Mesenchymal stem cell (in vitro differentiated cells and primary cell): Measurements from ENCODE around the gene CAPZA3.
A peak's percentile ranks its signal among the peaks of the same experiment; 100 is the strongest.

Experiments
- DNase-seq: peaks from one replicate; pipeline ENCODE4 v3.0.0-alpha.2; 2013
- H2AFZ ChIP-seq: one replicate; pipeline ENCODE4 v1.6.1; 2013; ENCODE audit warnings: low read depth, mild to moderate bottlenecking, control low read depth, inconsistent platforms, low read length, moderate library complexity
- H2AK5ac ChIP-seq: 2 replicates; pipeline ENCODE4 v1.6.1; 2013; ENCODE audit warnings: low read length, moderate library complexity, mild to moderate bottlenecking, inconsistent platforms; ENCODE audit not compliant: severe bottlenecking
- H2BK120ac ChIP-seq: one replicate; pipeline ENCODE4 v1.6.1; 2013; ENCODE audit warnings: low read depth, mild to moderate bottlenecking, inconsistent platforms, low read length, moderate library complexity
- H2BK12ac ChIP-seq, 2 experiments: one replicate each; pipeline ENCODE4 v1.6.1; 2013; ENCODE audit warnings: inconsistent platforms in 2 of 2, low read length in 2 of 2, mild to moderate bottlenecking in 2 of 2, moderate library complexity in 2 of 2, control low read depth in 1 of 2
- H2BK15ac ChIP-seq: one replicate; pipeline ENCODE4 v1.6.1; 2013; ENCODE audit warnings: mild to moderate bottlenecking, low read depth, inconsistent platforms; ENCODE audit not compliant: poor library complexity, severe bottlenecking
- H2BK5ac ChIP-seq: 2 replicates; pipeline ENCODE4 v1.6.1; 2013; ENCODE audit warnings: low read depth, mild to moderate bottlenecking, low read length, control low read depth, inconsistent platforms; ENCODE audit not compliant: poor library complexity, severe bottlenecking
- H3K14ac ChIP-seq, 2 experiments: one replicate each; pipeline ENCODE4 v1.6.1; 2013; ENCODE audit warnings: inconsistent platforms in 2 of 2, low read length in 2 of 2, control low read depth in 1 of 2, mild to moderate bottlenecking in 1 of 2, moderate library complexity in 1 of 2
- H3K18ac ChIP-seq, 2 experiments: one replicate each; pipeline ENCODE4 v1.6.1; 2013; ENCODE audit warnings: inconsistent platforms in 2 of 2, low read length in 2 of 2, control low read depth in 1 of 2, low read depth in 1 of 2, mild to moderate bottlenecking in 1 of 2
- H3K23ac ChIP-seq, 2 experiments: one replicate each; pipeline ENCODE4 v1.6.1; 2013; ENCODE audit warnings: inconsistent platforms in 2 of 2, low read length in 2 of 2, mild to moderate bottlenecking in 2 of 2, moderate library complexity in 2 of 2, control low read depth in 1 of 2
- H3K27ac ChIP-seq: 2 replicates; pipeline ENCODE4 v1.5.1; 2013; ENCODE audit warnings: mild to moderate bottlenecking, moderate library complexity, low read length, control low read depth, inconsistent platforms; ENCODE audit not compliant: poor library complexity, severe bottlenecking
- H3K27me3 ChIP-seq, 2 experiments: 2 replicates each; pipeline versions ENCODE4 v1.6.1 to v1.7.0; 2013; ENCODE audit warnings: low read length in 2 of 2, mild to moderate bottlenecking in 2 of 2, moderate library complexity in 2 of 2, control low read depth in 1 of 2, inconsistent platforms in 1 of 2; ENCODE audit not compliant: control insufficient read depth in 1 of 2, insufficient read depth in 1 of 2
- H3K36me3 ChIP-seq, 2 experiments: 2 replicates each; pipeline versions ENCODE4 v1.6.1 to v1.7.0; 2013; ENCODE audit warnings: low read length in 2 of 2, control low read depth in 1 of 2, inconsistent platforms in 1 of 2, low read depth in 1 of 2, mild to moderate bottlenecking in 1 of 2; ENCODE audit not compliant: insufficient read depth in 2 of 2, control insufficient read depth in 1 of 2
- H3K4ac ChIP-seq, 2 experiments: one replicate each; pipeline ENCODE4 v1.6.1; 2013; ENCODE audit warnings: inconsistent platforms in 2 of 2, low read length in 2 of 2, mild to moderate bottlenecking in 2 of 2, moderate library complexity in 2 of 2, control low read depth in 1 of 2, low read depth in 1 of 2
- H3K4me1 ChIP-seq: 2 replicates; pipeline ENCODE4 v1.6.1; 2013; ENCODE audit warnings: low read depth, low read length, control low read depth; ENCODE audit not compliant: control insufficient read depth, insufficient read depth
- H3K4me2 ChIP-seq: 2 replicates; pipeline ENCODE4 v1.6.1; 2013; ENCODE audit warnings: low read length, mild to moderate bottlenecking, inconsistent platforms; ENCODE audit not compliant: poor library complexity, severe bottlenecking
- H3K4me3 ChIP-seq, 2 experiments: 2 replicates each; pipeline versions ENCODE4 v1.5.1 to v1.7.0; 2013; ENCODE audit warnings: low read length in 2 of 2, mild to moderate bottlenecking in 2 of 2, control low read depth in 1 of 2, low read depth in 1 of 2; ENCODE audit not compliant: insufficient read depth in 1 of 2
- H3K79me1 ChIP-seq: replicated peaks from 2 replicates; pipeline ENCODE4 v1.6.1; 2013; ENCODE audit warnings: mild to moderate bottlenecking, control low read depth, low read length, inconsistent platforms; ENCODE audit not compliant: poor library complexity, severe bottlenecking
- H3K9ac ChIP-seq: 2 replicates; pipeline ENCODE4 v1.7.0; 2013; ENCODE audit warnings: mild to moderate bottlenecking, low read length, moderate library complexity
- H3K9me3 ChIP-seq: 2 replicates; pipeline ENCODE4 v1.7.0; 2013; ENCODE audit warnings: mild to moderate bottlenecking, low read length; ENCODE audit not compliant: control insufficient read depth
- H4K8ac ChIP-seq: one replicate; pipeline ENCODE4 v1.6.1; 2013; ENCODE audit warnings: inconsistent platforms, mild to moderate bottlenecking, low read length, moderate library complexity
- H4K91ac ChIP-seq: one replicate; pipeline ENCODE4 v1.6.1; 2013; ENCODE audit warnings: mild to moderate bottlenecking, low read length, inconsistent platforms
- WGBS: methylation state at CpG from one replicate; pipeline ENCODE4 v1.1.7; 2013; ENCODE audit warnings: mixed read lengths; 5-methylcytosine and 5-hydroxymethylcytosine counted together

Gene CAPZA3

GRCh38 chr12:18752280-18752920 is 14.5 kb downstream of the CAPZA3 start:
- Histone ChIP-seq H2BK5ac (no peak overlapping the region), H3K14ac (no peak overlapping the region), H2BK15ac (no peak overlapping the region), H4K91ac (no peak overlapping the region), H3K23ac (no peak overlapping the region), H3K4ac (no peak overlapping the region), H3K79me1 (no peaks in the 10 kb centered on the region), H2BK120ac (no peak overlapping the region), H3K36me3 (no peaks in the 10 kb centered on the region), H3K27me3 (no peaks in the 10 kb centered on the region), H3K18ac (no peak overlapping the region), H3K4me3 (no peak overlapping the region), H3K9ac (peak overlapping the region; percentile 26), H2AK5ac (no peak overlapping the region), H3K27ac (no peak overlapping the region), H3K9me3 (no peaks in the 10 kb centered on the region), H2BK12ac (peak overlapping the region in 1 of 2 experiments; percentile 59), H2AFZ (no peak overlapping the region), H4K8ac (no peak overlapping the region), H3K4me1 (peaks cover 8% of the 10 kb centered on the region), H3K4me2 (no peak overlapping the region)
- peak; percentile 95 for DNase-seq
- WGBS, result 8% methylated on average over 5 of the region's 6 CpGs

- Histone ChIP-seq H3K4ac (no peak overlapping the region), H4K91ac (no peak overlapping the region), H2BK5ac (no peak overlapping the region), H2BK15ac (no peak overlapping the region), H2BK120ac (peak overlapping the region; percentile 82), H3K4me3 (no peak overlapping the region), H3K9me3 (no peaks in the 10 kb centered on the region), H3K27ac (no peak overlapping the region), H3K4me2 (no peak overlapping the region), H3K27me3 (no peaks in the 10 kb centered on the region), H3K79me1 (no peaks in the 10 kb centered on the region), H3K23ac (no peak overlapping the region), H4K8ac (peak overlapping the region; percentile 55), H3K36me3 (no peaks in the 10 kb centered on the region), H3K4me1 (peaks cover 8% of the 10 kb centered on the region), H3K18ac (peak overlapping the region in 1 of 2 experiments; percentile 66), H3K9ac (peak overlapping the region; percentile 26), H2BK12ac (no peak overlapping the region), H3K14ac (no peak overlapping the region), H2AFZ (no peak overlapping the region), H2AK5ac (no peak overlapping the region)
- peak; percentile 42 for DNase-seq
- 0% methylated on average over 1 of the region's 1 CpG for WGBS
Measured at GRCh38 chr12:18752947-18753346, 15.0 kb downstream of the CAPZA3 start.

- Histone ChIP-seq H3K4ac (peak overlapping the region; percentile 3 to 57), H3K9ac (peak overlapping the region; percentile 26), H2BK5ac (no peak overlapping the region), H2AK5ac (no peak overlapping the region), H3K14ac (no peak overlapping the region), H3K27ac (no peak overlapping the region), H2BK12ac (peak overlapping the region; percentile 2 to 77), H3K18ac (peak overlapping the region; percentile 38 to 90), H3K4me2 (no peak overlapping the region), H4K91ac (peak overlapping the region; percentile 29), H3K23ac (no peak overlapping the region), H3K27me3 (no peaks in the 10 kb centered on the region), H2AFZ (no peak overlapping the region), H2BK15ac (no peak overlapping the region), H3K79me1 (no peaks in the 10 kb centered on the region), H3K4me1 (peaks cover 8% of the 10 kb centered on the region), H2BK120ac (peak overlapping the region; percentile 0), H4K8ac (peak overlapping the region; percentile 9), H3K9me3 (no peaks in the 10 kb centered on the region), H3K36me3 (no peaks in the 10 kb centered on the region), H3K4me3 (peak overlapping the region in 1 of 2 experiments; percentile 40)
- WGBS, result 41% methylated on average over 16 of the region's 16 CpGs
- peak; percentile 52 for DNase-seq
Measured at GRCh38 chr12:18753481-18754123, 15.7 kb downstream of the CAPZA3 start.

GRCh38 chr12:18754124-18754707 is 16.3 kb downstream of the CAPZA3 start:
- Histone ChIP-seq H2AFZ (no peak overlapping the region), H3K27ac (no peak overlapping the region), H3K14ac (no peak overlapping the region), H2AK5ac (no peak overlapping the region), H3K36me3 (no peaks in the 10 kb centered on the region), H3K4me3 (peak overlapping the region in 1 of 2 experiments; percentile 40), H3K23ac (no peak overlapping the region), H4K91ac (no peak overlapping the region), H3K4me2 (no peak overlapping the region), H3K4ac (peak overlapping the region; percentile 13 to 84), H2BK12ac (peak overlapping the region; percentile 2 to 77), H2BK15ac (peak overlapping the region; percentile 54), H2BK120ac (no peak overlapping the region), H4K8ac (peak overlapping the region; percentile 70), H3K79me1 (no peaks in the 10 kb centered on the region), H3K27me3 (no peaks in the 10 kb centered on the region), H3K9me3 (no peaks in the 10 kb centered on the region), H2BK5ac (no peak overlapping the region), H3K18ac (peak overlapping the region; percentile 0 to 38), H3K4me1 (peaks cover 8% of the 10 kb centered on the region), H3K9ac (no peak overlapping the region)
- DNase-seq, result no peak
- 82% methylated on average over 5 of the region's 6 CpGs for WGBS
